ENCODE results near the gene UBC. TPM values are rescaled to one million over a fixed set of nuclear protein-coding genes. Genes with fewer than 3 reads are reported as not detected.
"Not testable (repeated sequence)": the region's sequence is repeated elsewhere in the genome, so short reads cannot be mapped to it uniquely, and the experiment has no call there.

UBC gene
- total RNA-seq, 1 experiment from 2014 or later = 1,259 TPM

GRCh38 chr12:124938587-124938986 is 24.1 kb upstream of the UBC start (continued):
- TF ChIP-seq CTCF (IDR thresholded peaks at IDR 0.05 in 2 of 3, conservative IDR thresholded peaks at IDR 0.05 in 1 of 3; ENCODE audit: borderline replicate concordance in 1 of 3, insufficient read depth in 1 of 3, low read depth in 2 of 3, low read length in 2 of 3) = no peak

- ATAC-seq (no peak), DNase-seq (ENCODE audit: low read depth, low spot score) (no peak)
- H3K9me3 ChIP-seq (ENCODE audit: control insufficient read depth in 1 of 2, insufficient read depth in 1 of 2, low read depth in 1 of 2, low read length in 2 of 2) = no peaks in the 10 kb centered on the region
- H3K27ac ChIP-seq (ENCODE audit: low read depth, low read length) = peak overlapping the region; percentile 91; the same call in 1 of the 2 replicates
- H3K9ac ChIP-seq (ENCODE audit: low read length) = peak overlapping the region; percentile 54
- no peaks in the 10 kb centered on the region for H4K20me1 ChIP-seq (ENCODE audit: insufficient read depth)
- H3K36me3 ChIP-seq (ENCODE audit: control insufficient read depth in 1 of 2, insufficient read depth in 2 of 2, low read length in 2 of 2) = no peaks in the 10 kb centered on the region; a peak in 1 of 4 replicates
- no peak overlapping the region; a peak in 1 of 4 replicates for H3K4me3 ChIP-seq (replicated peaks in 1 of 2; ENCODE audit: low read depth in 1 of 2, low read length in 2 of 2)
- no TSS peak for BruUV-seq (replicated peaks)
- ChIA-PET RAD21 (ENCODE audit: low non-redundant PET in 1 of 2, low total read pairs in 2 of 2, uncharacterized antibody in 2 of 2, unreplicated experiment in 2 of 2) (interaction anchor here in 1 of 2 experiments (0.9 kb wide), 1 partner anchor 32 kb away, joined by 6 read pairs; no protein-coding TSS in a partner anchor), CTCF (interaction anchor here (1.1 to 2.5 kb wide), 3 partner anchors 10 to 31 kb away, joined by 3 to 9 read pairs (median 3); no protein-coding TSS in a partner anchor), POLR2A (interaction anchor here (0.7 to 10.3 kb wide), 7 partner anchors 10 to 32 kb away, joined by 3 to 186 read pairs (median 5); partner anchors contain the start of gene UBC)
- peak overlapping the region; percentile 85 for H3K4me2 ChIP-seq (ENCODE audit: low read length)
- H3K79me2 ChIP-seq (ENCODE audit: insufficient read depth, low read length) = no peaks in the 10 kb centered on the region
- intact Hi-C loops (cut with micrococcal nuclease) = loop anchor here (2.0 kb wide), 2 partner anchors 23 to 31 kb away; partner anchors contain the start of gene UBC
- no peaks in the 10 kb centered on the region for H3K9me2 ChIP-seq (ENCODE audit: insufficient read depth)
- TF ChIP-seq MAX (IDR thresholded peaks at IDR 0.05) (no peak), SIN3A (IDR thresholded peaks at IDR 0.05; ENCODE audit: low read depth) (no peak), RAD21 (IDR thresholded peaks at IDR 0.05; ENCODE audit: low read depth) (no peak), SP1 (IDR thresholded peaks at IDR 0.05; ENCODE audit: low read depth) (no peak)
- peaks cover 35 to 60% of the 10 kb centered on the region in 2 experiments for H3K4me1 ChIP-seq (ENCODE audit: control insufficient read depth in 1 of 2, insufficient read depth in 2 of 2, low read length in 2 of 2)
- no peaks in the 10 kb centered on the region for H3K27me3 ChIP-seq (ENCODE audit: insufficient read depth, low read length)
- peak overlapping the region; percentile 34 for H2AFZ ChIP-seq (ENCODE audit: low read depth, low read length, poor library complexity, severe bottlenecking)
These were observed 23.7 kb upstream of the UBC start for GRCh38 chr12:124938108-124938507.

- ATAC-seq; H3K27ac ChIP-seq (ENCODE audit: low read depth, low read length); BruUV-seq (replicated peaks); H3K4me2 ChIP-seq (ENCODE audit: low read length); RAD21 ChIA-PET (ENCODE audit: low non-redundant PET in 1 of 2, low total read pairs in 2 of 2, uncharacterized antibody in 2 of 2, unreplicated experiment in 2 of 2); intact Hi-C loops (cut with micrococcal nuclease); H3K9me3 ChIP-seq (ENCODE audit: control insufficient read depth in 1 of 2, insufficient read depth in 1 of 2, low read depth in 1 of 2, low read length in 2 of 2); H3K36me3 ChIP-seq (ENCODE audit: control insufficient read depth in 1 of 2, insufficient read depth in 2 of 2, low read length in 2 of 2); H3K79me2 ChIP-seq (ENCODE audit: insufficient read depth, low read length); H3K9ac ChIP-seq (ENCODE audit: low read length); H3K9me2 ChIP-seq (ENCODE audit: insufficient read depth); H3K4me3 ChIP-seq (replicated peaks in 1 of 2; ENCODE audit: low read depth in 1 of 2, low read length in 2 of 2); H2AFZ ChIP-seq (ENCODE audit: low read depth, low read length, poor library complexity, severe bottlenecking); H3K27me3 ChIP-seq (ENCODE audit: insufficient read depth, low read length); DNase-seq (ENCODE audit: low read depth, low spot score); H4K20me1 ChIP-seq (ENCODE audit: insufficient read depth): not testable (repeated sequence)
- peaks cover 14 to 38% of the 10 kb centered on the region in 2 experiments for H3K4me1 ChIP-seq (ENCODE audit: control insufficient read depth in 1 of 2, insufficient read depth in 2 of 2, low read length in 2 of 2)
- POLR2A ChIA-PET = interaction anchor here (2.1 to 10.3 kb wide), 2 partner anchors 8 to 15 kb away, joined by 4 to 186 read pairs; partner anchors contain the start of gene UBC
- CTCF ChIA-PET = interaction anchor here (1.6 kb wide), 1 partner anchor 9 kb away, joined by 7 read pairs; no protein-coding TSS in a partner anchor
These were observed 17.1 kb upstream of the UBC start for GRCh38 chr12:124931528-124931927.
